ENCODE data around the gene ATP8A1. TPM values are rescaled to one million over a fixed set of nuclear protein-coding genes. Genes with fewer than 3 reads are reported as not detected.

The ATP8A1 gene
- total RNA-seq, 1 donor from 2014 or later: 11.6 TPM

GRCh38 chr4:42396752-42397634 is 259.9 kb downstream of the ATP8A1 start, which contains the start of gene SHISA3:
SHISA3 (plus strand) TSS chr4:42397488; CDS start chr4:42398057, 569 bp downstream.
- Mint-ChIP-seq H3K9me3 (no peaks in the 10 kb centered on the region), H3K36me3 (no peaks in the 10 kb centered on the region), H3K4me1 (ENCODE audit: unreplicated experiment) (peaks cover 28% of the 10 kb centered on the region), H3K4me3 (peak within 1 kb of the TSS; percentile 90), H3K27ac (peak within 1 kb of the TSS; percentile 35), H3K27me3 (peaks cover 86% of the 10 kb centered on the region)
- DNase-seq (ENCODE audit: extremely low spot score, unreplicated experiment): no peak
- TF ChIP-seq CTCF (conservative IDR thresholded peaks at IDR 0.05): no peak

DNA sequence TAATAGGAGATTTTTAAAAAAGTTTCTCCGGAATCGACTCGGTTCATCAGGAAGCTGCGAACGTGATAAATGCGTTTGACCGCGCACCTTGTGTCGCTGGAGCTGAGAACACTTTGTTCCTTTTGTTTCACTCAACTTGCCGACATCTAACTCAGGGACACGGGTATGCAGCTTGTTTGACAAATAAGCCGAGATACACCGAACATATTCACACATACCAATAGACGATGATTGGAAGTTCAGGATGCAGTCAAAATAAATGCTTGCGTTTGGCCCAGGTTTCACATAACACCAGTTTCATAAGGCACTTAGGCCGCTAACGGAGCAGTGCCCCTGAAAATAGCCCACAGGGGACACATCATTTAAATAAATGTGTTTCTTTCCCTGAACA is 260.5 kb downstream of the ATP8A1 start:
- Mint-ChIP-seq H3K4me3 (peak overlapping the region; percentile 90), H3K27ac (no peak overlapping the region), H3K36me3 (no peaks in the 10 kb centered on the region), H3K9me3 (no peaks in the 10 kb centered on the region), H3K4me1 (ENCODE audit: unreplicated experiment) (peaks cover 31% of the 10 kb centered on the region), H3K27me3 (peaks cover 85% of the 10 kb centered on the region)
- no peak for DNase-seq (ENCODE audit: extremely low spot score, unreplicated experiment)
- no peak for TF ChIP-seq CTCF (conservative IDR thresholded peaks at IDR 0.05)

GRCh38 chr4:42395595-42395994 is 261.3 kb downstream of the ATP8A1 start:
- Mint-ChIP-seq H3K4me3 (no peak overlapping the region), H3K36me3 (no peaks in the 10 kb centered on the region), H3K27ac (no peak overlapping the region), H3K4me1 (ENCODE audit: unreplicated experiment) (peaks cover 34% of the 10 kb centered on the region), H3K27me3 (peaks cover 83% of the 10 kb centered on the region), H3K9me3 (no peaks in the 10 kb centered on the region)
- DNase-seq (ENCODE audit: extremely low spot score, unreplicated experiment): no peak
- no peak for TF ChIP-seq CTCF (conservative IDR thresholded peaks at IDR 0.05)

DNA sequence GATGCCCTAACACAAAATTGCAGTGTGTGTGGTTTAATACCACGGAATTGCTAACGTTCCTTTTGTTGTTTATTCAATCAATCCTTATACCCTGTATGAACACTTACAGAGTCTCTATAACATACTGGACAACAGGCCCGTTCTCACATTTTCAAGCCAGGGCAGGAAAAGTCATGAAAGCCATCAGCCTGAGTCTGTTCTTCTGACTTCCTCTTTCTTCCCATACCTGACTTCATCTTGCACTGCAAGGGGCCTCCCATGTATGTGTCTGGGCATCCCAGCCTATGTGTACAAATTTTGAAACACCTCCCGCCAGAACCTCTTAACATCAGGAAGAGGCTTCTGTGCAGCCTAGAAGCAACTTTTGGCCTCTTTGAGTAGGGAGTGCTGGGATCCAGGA is 264.5 kb downstream of the ATP8A1 start:
- H3K36me3 Mint-ChIP-seq: no peaks in the 10 kb centered on the region
- peaks cover 28% of the 10 kb centered on the region for H3K4me1 Mint-ChIP-seq (ENCODE audit: unreplicated experiment)
- H3K9me3 Mint-ChIP-seq: no peaks in the 10 kb centered on the region
- H3K27ac Mint-ChIP-seq: no peak overlapping the region
- DNase-seq (ENCODE audit: extremely low spot score, unreplicated experiment): no peak
- TF ChIP-seq CTCF (conservative IDR thresholded peaks at IDR 0.05): no peak
- H3K4me3 Mint-ChIP-seq: no peak overlapping the region
- peaks cover 65% of the 10 kb centered on the region for H3K27me3 Mint-ChIP-seq

GRCh38 chr4:42391981-42392380 is 264.9 kb downstream of the ATP8A1 start:
- Mint-ChIP-seq H3K4me3 (no peak overlapping the region), H3K9me3 (no peaks in the 10 kb centered on the region), H3K36me3 (no peaks in the 10 kb centered on the region), H3K27me3 (peaks cover 61% of the 10 kb centered on the region), H3K4me1 (ENCODE audit: unreplicated experiment) (peaks cover 27% of the 10 kb centered on the region), H3K27ac (no peak overlapping the region)
- TF ChIP-seq CTCF (conservative IDR thresholded peaks at IDR 0.05): no peak
- DNase-seq (ENCODE audit: extremely low spot score, unreplicated experiment): no peak

Measured in type B pancreatic cell (in vitro differentiated cells).